HepG2 (cell line): Measurements from ENCODE around the gene ATP2B3. TPM values are rescaled to one million over a fixed set of nuclear protein-coding genes. Genes with fewer than 3 reads are reported as not detected.

Experiments used
- ATAC-seq: fragments of 200-7000 bp; cut with Tn5 transposase; 3 replicates; pipeline ENCODE4 v1.9.1; 2020; ENCODE audit warnings: mild to moderate bottlenecking, moderate library complexity
- BruUV-seq: library from RNA; stranded (reverse); fragments of 400-500 nt; replicated peaks from 2 replicates; lab custom pipeline; 2021; lab: Mats Ljungman, UMichigan
- CTCF ChIA-PET: fragments of 300-600 bp; formaldehyde crosslinking; extraction: SDS; loops from one replicate; lab custom pipeline; 2021; ENCODE audit warnings: low total read pairs, inconsistent platforms, low intra/inter-chr PET ratio; lab: Yijun Ruan, JAX
- POLR2A ChIA-PET: fragments of 350-600 bp; sonication (Branson Sonifier 250); formaldehyde crosslinking; loops from one replicate; lab custom pipeline; 2020; ENCODE audit warnings: antibody characterized with exemption, inconsistent platforms; lab: Yijun Ruan, JAX
- DNase-seq: peaks from one replicate; pipeline ENCODE4 v3.0.0-alpha.2; 2015; ENCODE audit warnings: low spot score
- FAIRE-seq: peaks from 3 replicates; lab custom pipeline; 2011; peaks lifted over from hg19 to GRCh38; lab: Jason Lieb, UNC
- H2AFZ ChIP-seq: one replicate; pipeline ENCODE4 v1.6.1; 2011; ENCODE audit warnings: low read length, inconsistent platforms
- H3K27ac ChIP-seq: fragments of 300-600 bp; 3 replicates; pipeline ENCODE4 v1.8.0; 2011; ENCODE audit warnings: mixed run types, mild to moderate bottlenecking, mixed read lengths, low read length, inconsistent platforms; ENCODE audit not compliant: insufficient read depth; ENCODE audit errors: extremely low read length
- H3K27me3 ChIP-seq, 2 experiments: fragments of 200-600 bp in 1 of 2; 2 replicates in 1 of 2; 3 replicates in 1 of 2; pipeline versions ENCODE4 v1.6.0 to v1.8.0; 2011; ENCODE audit warnings: low read length in 2 of 2, mild to moderate bottlenecking in 2 of 2, moderate library complexity in 2 of 2, inconsistent platforms in 1 of 2; ENCODE audit not compliant: insufficient read depth in 2 of 2, control insufficient read depth in 1 of 2
- H3K36me3 ChIP-seq, 2 experiments: fragments of 200-600 bp in 1 of 2; replicated peaks in 1 of 2; 2 replicates in 1 of 2; 3 replicates in 1 of 2; pipeline versions ENCODE4 v1.5.1 to v1.8.0; 2011; ENCODE audit warnings: low read length in 2 of 2, inconsistent platforms in 1 of 2; ENCODE audit not compliant: insufficient read depth in 2 of 2, control insufficient read depth in 1 of 2
- H3K4me1 ChIP-seq: 2 replicates; pipeline ENCODE4 v1.5.1; 2012; ENCODE audit warnings: low read length, inconsistent platforms; ENCODE audit not compliant: insufficient read depth
- H3K4me2 ChIP-seq: 2 replicates; pipeline ENCODE4 v1.6.0; 2011; ENCODE audit warnings: low read depth, low read length, inconsistent platforms
- H3K4me3 ChIP-seq, 3 experiments: fragments of 200-600 bp in 1 of 3; sonication (generic), shearing (Covaris generic) in 1 of 3; replicated peaks in 1 of 3; 2 replicates each; pipeline ENCODE4 v1.5.1; 2011 to 2016; ENCODE audit warnings: low read length in 3 of 3, inconsistent platforms in 2 of 3, low read depth in 2 of 3, mild to moderate bottlenecking in 2 of 3, control low read depth in 1 of 3, mixed read lengths in 1 of 3; ENCODE audit not compliant: insufficient read depth in 1 of 3
- H3K79me2 ChIP-seq: one replicate; pipeline ENCODE4 v1.6.1; 2011; ENCODE audit warnings: low read length, inconsistent platforms; ENCODE audit not compliant: insufficient read depth
- H3K9ac ChIP-seq: 2 replicates; pipeline ENCODE4 v1.6.0; 2011; ENCODE audit warnings: mild to moderate bottlenecking, low read depth, low read length, inconsistent platforms; ENCODE audit not compliant: insufficient read depth
- H3K9me3 ChIP-seq: 2 replicates; pipeline ENCODE4 v1.5.1; 2012; ENCODE audit warnings: mild to moderate bottlenecking, low read length
- H4K20me1 ChIP-seq: 2 replicates; pipeline ENCODE4 v1.6.0; 2011; ENCODE audit warnings: inconsistent platforms, mild to moderate bottlenecking, low read length, moderate library complexity; ENCODE audit not compliant: insufficient read depth
- ARID2 ChIP-seq: sonication (generic); formaldehyde crosslinking; IDR thresholded peaks from 2 replicates; pipeline ENCODE4 v1.8.1; 2022; ENCODE audit warnings: mild to moderate bottlenecking, missing genetic modification reagents, borderline replicate concordance
- CC2D1A ChIP-seq: sonication (generic); formaldehyde crosslinking; IDR thresholded peaks from 2 replicates; pipeline ENCODE4 v1.8.1; 2023; ENCODE audit warnings: mild to moderate bottlenecking, missing genetic modification reagents
- DR1 ChIP-seq: sonication (generic); formaldehyde crosslinking; IDR thresholded peaks from 2 replicates; pipeline ENCODE4 v1.8.0; 2021; ENCODE audit warnings: mild to moderate bottlenecking, missing genetic modification reagents, inconsistent platforms
- HOXA3 ChIP-seq: sonication (generic); formaldehyde crosslinking; IDR thresholded peaks from 2 replicates; pipeline ENCODE4 v1.5.0; 2020; ENCODE audit warnings: missing genetic modification reagents
- NFAT5 ChIP-seq: sonication (generic); formaldehyde crosslinking; IDR thresholded peaks from 2 replicates; pipeline ENCODE4 v1.4.0; 2020; ENCODE audit warnings: missing genetic modification reagents
- NR0B2 ChIP-seq: sonication (generic); formaldehyde crosslinking; IDR thresholded peaks from 2 replicates; pipeline ENCODE4 v1.4.0; 2020; ENCODE audit warnings: mild to moderate bottlenecking, missing genetic modification reagents
- PHF8 ChIP-seq: sonication (generic); formaldehyde crosslinking; IDR thresholded peaks from 2 replicates; pipeline ENCODE4 v1.5.0; 2020; ENCODE audit warnings: missing genetic modification reagents
- RFXAP ChIP-seq: sonication (generic); formaldehyde crosslinking; IDR thresholded peaks from 2 replicates; pipeline ENCODE4 v1.4.0; 2020; ENCODE audit warnings: missing genetic modification reagents, borderline replicate concordance
- SNAPC4 ChIP-seq: sonication (generic); formaldehyde crosslinking; IDR thresholded peaks from 2 replicates; pipeline ENCODE4 v1.4.0; 2020; ENCODE audit warnings: mild to moderate bottlenecking, missing genetic modification reagents
- ZBTB7A ChIP-seq: sonication (generic); formaldehyde crosslinking; IDR thresholded peaks from 2 replicates; pipeline ENCODE4 v1.8.0; 2022; ENCODE audit warnings: mild to moderate bottlenecking, missing genetic modification reagents
- ZNF101 ChIP-seq: sonication (generic); formaldehyde crosslinking; IDR thresholded peaks from 2 replicates; pipeline ENCODE4 v1.4.0; 2020; ENCODE audit warnings: mild to moderate bottlenecking, low read depth, missing genetic modification reagents, borderline replicate concordance
- ZNF558 ChIP-seq: sonication (generic); formaldehyde crosslinking; IDR thresholded peaks from 2 replicates; pipeline ENCODE4 v1.9.0; 2022; ENCODE audit warnings: mild to moderate bottlenecking, missing genetic modification reagents, borderline replicate concordance
- ZNF709 ChIP-seq: sonication (generic); formaldehyde crosslinking; IDR thresholded peaks from 2 replicates; pipeline ENCODE4 v1.5.0; 2020; ENCODE audit warnings: mild to moderate bottlenecking, missing genetic modification reagents
- WGBS: methylation state at CpG from one replicate; pipeline ENCODE4 v1.1.6; 2017; ENCODE audit warnings: low lambda C conversion rate; 5-methylcytosine and 5-hydroxymethylcytosine counted together
- in situ Hi-C: cut with HindIII; loops from 2 replicates; pipeline ENCODE4 v1.10.0; 2017; ENCODE audit warnings: low pct_unique_long_range_greater_than_20kb; ENCODE audit not compliant: extremely low pct_ligation_motif_present
- intact Hi-C: fragments of 100-400 bp; cut with micrococcal nuclease; formaldehyde crosslinking; loops from one replicate; pipeline ENCODE4 v1.10.0; 2022; ENCODE audit not compliant: unreplicated experiment
- polyA plus RNA-seq, 8 experiments: library from polyadenylated mRNA; depleted of rRNA in 3 of 8; stranded (reverse) in 7 of 8; unstranded in 1 of 8; fragments of >200 nt; fragmentation: Illumina TruSeq in 4 of 8; extraction: Trizol in 4 of 8; gene quantifications; 2 replicates each; pipeline versions ENCODE4 v1.2.1 to v1.2.3, GENCODE V29; 2011 to 2016; ENCODE audit warnings: low read depth in 4 of 8, missing spikeins in 1 of 8, mixed read lengths in 1 of 8; ENCODE audit not compliant: insufficient read depth in 1 of 8
- total RNA-seq, 5 experiments: library from RNA; depleted of rRNA; stranded (reverse); fragments of >200 nt; fragmentation: Illumina TruSeq; extraction: Trizol; gene quantifications; 2 replicates each; pipeline ENCODE4 v1.2.3, GENCODE V29; 2016; ENCODE audit warnings: low read depth in 1 of 5

ATP2B3 gene
- total and polyA plus RNA-seq, 2 of the 13 experiments (the other 11 are each of a cell fraction or from before 2014, with no cell fraction given) = not detected

- no peaks in the 10 kb centered on the region for H3K9me3 ChIP-seq
- no peak overlapping the region for H2AFZ ChIP-seq
- no TSS peak for BruUV-seq
- POLR2A ChIA-PET = interaction anchor here (1.0 to 2.0 kb wide), 3 partner anchors 19 to 153 kb away, joined by 3 to 10 read pairs (median 9); no protein-coding TSS in a partner anchor
- no peaks in the 10 kb centered on the region; a peak in 1 of 5 replicates for H3K36me3 ChIP-seq
- no peaks in the 10 kb centered on the region; a peak in 1 of 5 replicates for H3K27me3 ChIP-seq
- peak overlapping the region; percentile 54 for H3K27ac ChIP-seq
- peak overlapping the region; percentile 62 to 78 (median 73); a peak in 5 of 6 replicates for H3K4me3 ChIP-seq
- H3K79me2 ChIP-seq = no peaks in the 10 kb centered on the region
- peak overlapping the region; percentile 84 for H3K4me2 ChIP-seq
- WGBS = 0% methylated on average over 3 of the region's 32 CpGs
- peaks cover 11% of the 10 kb centered on the region for H3K4me1 ChIP-seq
- CTCF ChIA-PET = interaction anchor here (2.5 kb wide), 1 partner anchor 38 kb away, joined by 17 read pairs; no protein-coding TSS in a partner anchor
- peak overlapping the region; percentile 71 for H3K9ac ChIP-seq
- in situ Hi-C loops = loop anchor here (5.0 kb wide), 1 partner anchor 37 kb away; no protein-coding TSS in a partner anchor
- H4K20me1 ChIP-seq = no peaks in the 10 kb centered on the region
- DNase-seq (no peak), ATAC-seq (peak; percentile 67), FAIRE-seq (no peak)
- intact Hi-C loops = no loop called here
- no peak for TF ChIP-seq ZNF709 (CRISPR knock-in tag)
- TF ChIP-seq PHF8 = 0 out of 2 replicates have a peak, but pooled peaks have one; percentile 21
- TF ChIP-seq NR0B2 = no peak
- no peak for TF ChIP-seq DR1 (CRISPR knock-in tag)
- no peak for TF ChIP-seq SNAPC4 (CRISPR knock-in tag)
- TF ChIP-seq HOXA3 (CRISPR knock-in tag) = peak; percentile 33; the same call in 1 of the 2 replicates
- TF ChIP-seq ZNF101 (CRISPR knock-in tag) = no peak
- TF ChIP-seq NFAT5 (CRISPR knock-in tag) = no peak
- no peak for TF ChIP-seq ARID2
- TF ChIP-seq RFXAP (CRISPR knock-in tag) = no peak
- TF ChIP-seq CC2D1A = no peak
- no peak for TF ChIP-seq ZNF558 (CRISPR knock-in tag)
- no peak for TF ChIP-seq ZBTB7A (CRISPR knock-in tag)
These were observed 47.5 kb upstream of the ATP2B3 start for GRCh38 chrX:153469811-153470410.
